ENCODE measurements around the gene RREB1. TPM values are rescaled to one million over a fixed set of nuclear protein-coding genes. Genes with fewer than 3 reads are reported as not detected.
A peak's percentile ranks its signal among the peaks of the same experiment; 100 is the strongest.

RREB1 gene
- total and polyA plus RNA-seq, 2 of the 4 experiments (the other 2 are of a cell fraction) = 8.4 to 14.5 TPM

DNA sequence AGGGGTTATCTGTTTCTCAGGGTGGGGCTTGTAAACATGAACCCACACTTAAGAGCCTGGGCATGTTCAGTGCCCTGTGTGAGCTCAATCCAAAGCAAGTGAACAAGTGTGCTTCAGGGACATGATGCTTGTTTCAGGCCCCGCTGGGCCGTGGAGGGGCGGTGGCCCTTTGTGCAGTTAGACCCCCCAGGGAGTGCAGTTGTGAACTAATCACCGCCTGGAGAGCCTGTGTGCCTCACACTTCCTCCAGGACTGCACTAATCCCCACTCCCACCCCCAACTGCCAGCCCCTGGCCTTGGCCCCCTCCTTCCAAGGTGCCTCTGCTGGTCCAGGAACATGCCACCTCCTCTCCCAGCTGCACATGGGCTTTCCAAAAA, 58.1 kb downstream of the RREB1 start:
- Histone ChIP-seq H3K9me1 (ENCODE audit: insufficient read depth, low read length) (peaks cover 47% of the 10 kb centered on the region), H3K27me3 (ENCODE audit: control insufficient read depth, insufficient read depth, low read length) (no peaks in the 10 kb centered on the region), H2AK5ac (ENCODE audit: low read depth, low read length) (peak overlapping the region; percentile 85; the same call in 1 of the 2 replicates), H4K5ac (ENCODE audit: low read depth, low read length) (peak overlapping the region; percentile 1), H3K56ac (ENCODE audit: extremely low read depth, insufficient read depth, low read length) (0 out of 2 replicates have a peak overlapping the region, but pooled peaks have one; percentile 4), H3K4me3 (ENCODE audit: insufficient read depth, low read depth, low read length) (no peak overlapping the region), H3K4ac (ENCODE audit: low read depth, low read length) (peak overlapping the region; percentile 75), H3K9ac (ENCODE audit: low read depth, low read length) (no peak overlapping the region), H2AK9ac (replicated peaks; ENCODE audit: low read depth, low read length, poor library complexity) (peak overlapping the region; percentile 78), H4K8ac (ENCODE audit: low read depth in 2 of 2, low read length in 2 of 2) (peak overlapping the region; percentile 1 to 26; a peak in 2 of 4 replicates), H2BK15ac (ENCODE audit: low read depth, low read length) (no peak overlapping the region), H3K4me2 (ENCODE audit: low read depth, low read length) (no peak overlapping the region; the same call in 1 of the 2 replicates), H3K23ac (ENCODE audit: low read depth, low read length) (peak overlapping the region; percentile 67; the same call in 1 of the 2 replicates), H3K4me1 (ENCODE audit: control insufficient read depth, insufficient read depth, low read length) (peaks cover 36% of the 10 kb centered on the region), H3K9me3 (ENCODE audit: control insufficient read depth, insufficient read depth, low read length) (no peaks in the 10 kb centered on the region), H2BK20ac (ENCODE audit: low read depth, low read length) (peak overlapping the region; percentile 20), H2AFZ (replicated peaks; ENCODE audit: low read length, poor library complexity) (no peak overlapping the region), H3K14ac (replicated peaks; ENCODE audit: low read depth, low read length) (peak overlapping the region; percentile 67), H3K18ac (ENCODE audit: low read depth, low read length) (no peak overlapping the region), H3K27ac (ENCODE audit: insufficient read depth, low read length) (peak overlapping the region; percentile 36), H2BK120ac (ENCODE audit: low read depth, low read length) (peak overlapping the region; percentile 39), H4K91ac (ENCODE audit: insufficient read depth, low read depth, low read length) (peak overlapping the region; percentile 55), H2BK5ac (ENCODE audit: low read depth, low read length, poor library complexity, severe bottlenecking) (peak overlapping the region; percentile 53), H3K36me3 (ENCODE audit: control insufficient read depth, insufficient read depth, low read length) (no peaks in the 10 kb centered on the region), H3K79me1 (ENCODE audit: low read depth in 1 of 2, low read length in 2 of 2) (peaks cover 38 to 95% of the 10 kb centered on the region in 2 experiments), H4K20me1 (ENCODE audit: insufficient read depth, low read length) (peaks cover 74% of the 10 kb centered on the region)
- ChIA-PET POLR2A (ENCODE audit: unreplicated experiment) (no interaction called here), CTCF (no interaction called here)
- in situ Hi-C loops (cut with MboI; ENCODE audit: low sequenced_read_pairs) = no loop called here
- DNase-seq = no peak
- no TSS peak for BruUV-seq (replicated peaks)
- 31% methylated on average over 3 of the region's 4 CpGs; no CpG with 5 or more reads in 1 of the 2 experiments for WGBS, 2 experiments (ENCODE audit: extremely low coverage in 2 of 2, insufficient read length in 1 of 2)
- ATAC-seq (ENCODE audit: low read depth) = peak; percentile 5; the same call in 1 of the 2 replicates
- TF ChIP-seq RCOR1 (IDR thresholded peaks at IDR 0.05; ENCODE audit: insufficient replicate concordance, low read length) (no peak), CEBPB (IDR thresholded peaks at IDR 0.05; ENCODE audit: low read depth, low read length) (no peak), USF2 (IDR thresholded peaks at IDR 0.05; ENCODE audit: low read depth, low read length) (no peak), MXI1 (IDR thresholded peaks at IDR 0.05; ENCODE audit: borderline replicate concordance, low read depth, low read length) (no peak), RAD21 (IDR thresholded peaks at IDR 0.05; ENCODE audit: low read length) (no peak), MAZ (IDR thresholded peaks at IDR 0.05; ENCODE audit: borderline replicate concordance, low read depth, low read length) (no peak), MAFK (IDR thresholded peaks at IDR 0.05; ENCODE audit: low read depth, low read length) (no peak)
- TF ChIP-seq, protein P1, sequence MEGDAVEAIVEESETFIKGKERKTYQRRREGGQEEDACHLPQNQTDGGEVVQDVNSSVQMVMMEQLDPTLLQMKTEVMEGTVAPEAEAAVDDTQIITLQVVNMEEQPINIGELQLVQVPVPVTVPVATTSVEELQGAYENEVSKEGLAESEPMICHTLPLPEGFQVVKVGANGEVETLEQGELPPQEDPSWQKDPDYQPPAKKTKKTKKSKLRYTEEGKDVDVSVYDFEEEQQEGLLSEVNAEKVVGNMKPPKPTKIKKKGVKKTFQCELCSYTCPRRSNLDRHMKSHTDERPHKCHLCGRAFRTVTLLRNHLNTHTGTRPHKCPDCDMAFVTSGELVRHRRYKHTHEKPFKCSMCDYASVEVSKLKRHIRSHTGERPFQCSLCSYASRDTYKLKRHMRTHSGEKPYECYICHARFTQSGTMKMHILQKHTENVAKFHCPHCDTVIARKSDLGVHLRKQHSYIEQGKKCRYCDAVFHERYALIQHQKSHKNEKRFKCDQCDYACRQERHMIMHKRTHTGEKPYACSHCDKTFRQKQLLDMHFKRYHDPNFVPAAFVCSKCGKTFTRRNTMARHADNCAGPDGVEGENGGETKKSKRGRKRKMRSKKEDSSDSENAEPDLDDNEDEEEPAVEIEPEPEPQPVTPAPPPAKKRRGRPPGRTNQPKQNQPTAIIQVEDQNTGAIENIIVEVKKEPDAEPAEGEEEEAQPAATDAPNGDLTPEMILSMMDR (conservative IDR thresholded peaks at IDR 0.05; ENCODE audit: low read depth, low read length) = no peak
- TF ChIP-seq, protein P2, sequence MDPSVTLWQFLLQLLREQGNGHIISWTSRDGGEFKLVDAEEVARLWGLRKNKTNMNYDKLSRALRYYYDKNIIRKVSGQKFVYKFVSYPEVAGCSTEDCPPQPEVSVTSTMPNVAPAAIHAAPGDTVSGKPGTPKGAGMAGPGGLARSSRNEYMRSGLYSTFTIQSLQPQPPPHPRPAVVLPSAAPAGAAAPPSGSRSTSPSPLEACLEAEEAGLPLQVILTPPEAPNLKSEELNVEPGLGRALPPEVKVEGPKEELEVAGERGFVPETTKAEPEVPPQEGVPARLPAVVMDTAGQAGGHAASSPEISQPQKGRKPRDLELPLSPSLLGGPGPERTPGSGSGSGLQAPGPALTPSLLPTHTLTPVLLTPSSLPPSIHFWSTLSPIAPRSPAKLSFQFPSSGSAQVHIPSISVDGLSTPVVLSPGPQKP (IDR thresholded peaks at IDR 0.05; ENCODE audit: borderline replicate concordance, low read depth, low read length) = no peak
- intact Hi-C loops (cut with micrococcal nuclease) = no loop called here
- dilution Hi-C loops (cut with HindIII; ENCODE audit: low sequenced_read_pairs, unreplicated experiment) = no loop called here
